ENCODE measurements around the gene MAGI1.

MAGI1 gene

DNA sequence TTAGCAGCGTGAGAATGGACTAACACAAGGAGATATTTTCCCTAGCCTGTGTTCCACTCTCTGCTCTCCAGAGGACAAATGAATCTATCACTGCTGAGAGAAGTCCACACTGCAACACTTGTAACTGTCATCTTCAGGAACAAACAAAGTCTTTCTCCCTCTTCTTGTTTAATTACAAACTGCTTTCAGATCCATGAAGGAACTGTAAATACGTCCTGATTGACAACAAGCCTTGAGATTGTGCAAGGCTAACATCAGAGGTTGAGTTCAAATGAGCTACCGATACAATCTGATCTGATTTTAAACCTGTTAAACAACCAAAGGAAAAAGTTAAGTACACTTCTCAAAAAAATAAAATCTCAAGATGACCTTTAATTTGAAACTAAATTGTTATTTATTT, 712.1 kb downstream of the MAGI1 start:
- TF ChIP-seq, protein P1, sequence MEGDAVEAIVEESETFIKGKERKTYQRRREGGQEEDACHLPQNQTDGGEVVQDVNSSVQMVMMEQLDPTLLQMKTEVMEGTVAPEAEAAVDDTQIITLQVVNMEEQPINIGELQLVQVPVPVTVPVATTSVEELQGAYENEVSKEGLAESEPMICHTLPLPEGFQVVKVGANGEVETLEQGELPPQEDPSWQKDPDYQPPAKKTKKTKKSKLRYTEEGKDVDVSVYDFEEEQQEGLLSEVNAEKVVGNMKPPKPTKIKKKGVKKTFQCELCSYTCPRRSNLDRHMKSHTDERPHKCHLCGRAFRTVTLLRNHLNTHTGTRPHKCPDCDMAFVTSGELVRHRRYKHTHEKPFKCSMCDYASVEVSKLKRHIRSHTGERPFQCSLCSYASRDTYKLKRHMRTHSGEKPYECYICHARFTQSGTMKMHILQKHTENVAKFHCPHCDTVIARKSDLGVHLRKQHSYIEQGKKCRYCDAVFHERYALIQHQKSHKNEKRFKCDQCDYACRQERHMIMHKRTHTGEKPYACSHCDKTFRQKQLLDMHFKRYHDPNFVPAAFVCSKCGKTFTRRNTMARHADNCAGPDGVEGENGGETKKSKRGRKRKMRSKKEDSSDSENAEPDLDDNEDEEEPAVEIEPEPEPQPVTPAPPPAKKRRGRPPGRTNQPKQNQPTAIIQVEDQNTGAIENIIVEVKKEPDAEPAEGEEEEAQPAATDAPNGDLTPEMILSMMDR (IDR thresholded peaks at IDR 0.05; ENCODE audit: control extremely low read depth, extremely low read depth, low read depth, missing control alignments), result no peak
- POLR2A ChIA-PET, result no interaction called here
- CTCF ChIA-PET, result no interaction called here
- no peak for DNase-seq (ENCODE audit: extremely low spot score)

DNA sequence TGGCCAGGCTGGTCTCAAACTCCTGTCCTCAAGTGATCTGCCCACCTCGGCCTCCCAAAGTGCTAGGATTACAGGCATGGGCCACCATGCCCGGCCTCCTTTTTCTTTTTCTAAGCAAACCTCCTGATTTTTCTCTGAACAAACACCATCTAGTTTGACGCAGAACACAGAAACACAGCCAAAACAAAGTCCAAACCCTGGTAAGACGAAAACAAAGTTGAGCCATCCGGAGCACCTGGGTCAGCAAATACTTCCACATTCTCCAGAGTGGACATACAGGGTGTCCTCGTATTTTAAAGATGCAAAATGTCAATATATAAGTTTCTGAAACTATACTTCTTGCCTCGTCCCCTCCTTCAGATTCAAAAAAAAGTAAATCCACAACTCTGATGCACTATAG, 715.8 kb downstream of the MAGI1 start:
- ChIA-PET CTCF (interaction anchor here (0.9 to 1.6 kb wide), 2 partner anchors 10 to 409 kb away, joined by 3 read pairs; no protein-coding TSS in a partner anchor), POLR2A (no interaction called here)
- TF ChIP-seq, protein P1 (IDR thresholded peaks at IDR 0.05; ENCODE audit: control extremely low read depth, extremely low read depth, low read depth, missing control alignments), result no peak
- DNase-seq (ENCODE audit: extremely low spot score), result no peak

DNA sequence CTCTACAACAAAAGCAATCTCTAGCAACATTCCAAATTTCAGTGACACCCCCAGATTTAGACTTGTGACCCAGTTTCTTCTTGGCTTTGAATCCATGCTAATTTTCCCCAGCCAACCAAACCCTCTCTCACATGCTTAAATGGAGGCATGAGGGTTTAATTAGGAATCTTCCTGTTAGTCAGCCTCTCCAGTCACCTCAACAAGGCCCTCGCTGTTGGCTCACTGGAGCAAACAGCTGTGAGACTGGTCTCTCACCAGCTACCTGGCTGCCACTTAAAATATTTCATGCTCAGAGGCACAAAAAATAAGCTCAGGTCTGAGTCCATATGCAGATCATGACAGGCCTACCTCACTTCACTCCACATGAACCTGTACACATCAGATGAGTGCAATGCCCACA, 720.5 kb downstream of the MAGI1 start:
- ChIA-PET POLR2A (no interaction called here), CTCF (no interaction called here)
- no peak for DNase-seq (ENCODE audit: extremely low spot score)
- TF ChIP-seq, protein P1 (IDR thresholded peaks at IDR 0.05; ENCODE audit: control extremely low read depth, extremely low read depth, low read depth, missing control alignments), result no peak

DNA sequence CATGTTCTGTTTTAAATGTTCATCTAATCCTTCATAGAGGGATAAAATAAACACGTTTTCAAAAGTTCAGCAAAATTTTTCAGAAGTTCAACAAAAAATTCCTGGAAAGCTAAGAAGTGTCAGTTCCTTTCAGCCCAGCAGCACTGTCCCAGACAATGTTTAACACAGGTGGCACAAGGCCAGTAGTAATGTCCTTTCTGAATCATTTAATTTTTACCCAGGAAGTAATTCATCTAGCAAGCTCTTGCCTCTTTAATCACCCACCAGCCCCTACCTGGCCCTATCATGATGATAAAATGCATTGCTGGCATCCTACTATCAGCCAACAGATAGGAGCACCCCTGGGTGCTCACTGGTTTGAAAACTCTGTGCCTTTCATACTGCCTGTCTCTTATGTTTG, 723.8 kb downstream of the MAGI1 start:
- TF ChIP-seq, protein P1 (IDR thresholded peaks at IDR 0.05; ENCODE audit: control extremely low read depth, extremely low read depth, low read depth, missing control alignments), result no peak
- no peak for DNase-seq (ENCODE audit: extremely low spot score)
- ChIA-PET CTCF (no interaction called here), POLR2A (no interaction called here)

DNA sequence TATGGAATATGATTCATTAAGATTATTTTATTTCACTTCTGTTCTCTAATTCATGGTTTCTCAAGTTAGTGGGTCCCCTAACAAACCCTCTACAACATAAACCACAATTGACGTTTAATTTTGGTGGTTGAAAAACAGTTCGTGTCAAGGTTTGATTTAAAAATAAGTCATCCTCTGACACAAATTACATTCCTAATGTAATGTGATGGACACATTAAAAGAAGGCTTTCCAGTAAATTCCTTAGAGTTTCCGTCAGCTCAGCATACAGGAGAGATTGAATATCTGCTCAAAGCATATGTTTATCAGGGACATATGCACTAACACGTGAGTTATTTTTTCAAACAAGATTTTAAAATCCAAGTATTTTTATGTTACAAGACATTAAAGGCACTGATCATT, 724.4 kb downstream of the MAGI1 start:
- ChIA-PET POLR2A (no interaction called here), CTCF (no interaction called here)
- TF ChIP-seq, protein P1 (IDR thresholded peaks at IDR 0.05; ENCODE audit: control extremely low read depth, extremely low read depth, low read depth, missing control alignments), result no peak
- DNase-seq (ENCODE audit: extremely low spot score), result no peak

GRCh38 chr3:65313666-65314065, 725.1 kb downstream of the MAGI1 start:
- ChIA-PET CTCF (interaction anchor here (1.1 kb wide), 1 partner anchor 14 kb away, joined by 3 read pairs; no protein-coding TSS in a partner anchor), POLR2A (no interaction called here)
- no peak for DNase-seq (ENCODE audit: extremely low spot score)
- TF ChIP-seq, protein P1 (IDR thresholded peaks at IDR 0.05; ENCODE audit: control extremely low read depth, extremely low read depth, low read depth, missing control alignments), result no peak

- ChIA-PET CTCF (interaction anchor here (1.1 to 2.4 kb wide), 2 partner anchors 14 to 22 kb away, joined by 4 to 10 read pairs; no protein-coding TSS in a partner anchor), POLR2A (no interaction called here)
- no peak for DNase-seq (ENCODE audit: extremely low spot score)
- TF ChIP-seq, protein P1 (IDR thresholded peaks at IDR 0.05; ENCODE audit: control extremely low read depth, extremely low read depth, low read depth, missing control alignments), result no peak
Measured at GRCh38 chr3:65305836-65306235, 732.9 kb downstream of the MAGI1 start.

Measured in GM10248 (cell line).